ENCODE data around the gene RGS7.

The RGS7 gene

GRCh38 chr1:241356519-241357365 is at the start of gene RGS7:
Gene RGS7 (minus strand): TSS chr1:241357205.
- DNase-seq, result peak; percentile 53

GRCh38 chr1:241406421-241406820 is 49.4 kb upstream of the RGS7 start:
- no peak for DNase-seq

DNA sequence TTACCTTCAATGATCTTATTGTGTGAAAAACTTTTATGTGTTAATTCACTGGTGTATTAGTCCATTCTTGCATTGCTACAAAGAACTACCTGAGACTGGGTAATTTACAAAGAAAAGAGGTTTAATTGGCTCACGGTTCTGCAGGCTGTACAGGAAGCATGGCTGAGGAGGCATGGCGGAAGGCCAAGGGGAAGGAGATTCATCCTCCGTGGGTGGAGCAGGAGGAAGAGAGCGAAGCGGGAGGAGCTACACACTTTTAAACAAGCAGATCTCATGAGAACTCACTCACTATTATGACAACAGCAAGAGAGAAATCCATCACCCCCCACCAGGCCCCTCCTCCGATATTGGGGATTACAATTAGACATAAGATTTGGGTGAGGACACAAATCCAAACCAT is 44.2 kb upstream of the RGS7 start:
- no peak for DNase-seq

DNA sequence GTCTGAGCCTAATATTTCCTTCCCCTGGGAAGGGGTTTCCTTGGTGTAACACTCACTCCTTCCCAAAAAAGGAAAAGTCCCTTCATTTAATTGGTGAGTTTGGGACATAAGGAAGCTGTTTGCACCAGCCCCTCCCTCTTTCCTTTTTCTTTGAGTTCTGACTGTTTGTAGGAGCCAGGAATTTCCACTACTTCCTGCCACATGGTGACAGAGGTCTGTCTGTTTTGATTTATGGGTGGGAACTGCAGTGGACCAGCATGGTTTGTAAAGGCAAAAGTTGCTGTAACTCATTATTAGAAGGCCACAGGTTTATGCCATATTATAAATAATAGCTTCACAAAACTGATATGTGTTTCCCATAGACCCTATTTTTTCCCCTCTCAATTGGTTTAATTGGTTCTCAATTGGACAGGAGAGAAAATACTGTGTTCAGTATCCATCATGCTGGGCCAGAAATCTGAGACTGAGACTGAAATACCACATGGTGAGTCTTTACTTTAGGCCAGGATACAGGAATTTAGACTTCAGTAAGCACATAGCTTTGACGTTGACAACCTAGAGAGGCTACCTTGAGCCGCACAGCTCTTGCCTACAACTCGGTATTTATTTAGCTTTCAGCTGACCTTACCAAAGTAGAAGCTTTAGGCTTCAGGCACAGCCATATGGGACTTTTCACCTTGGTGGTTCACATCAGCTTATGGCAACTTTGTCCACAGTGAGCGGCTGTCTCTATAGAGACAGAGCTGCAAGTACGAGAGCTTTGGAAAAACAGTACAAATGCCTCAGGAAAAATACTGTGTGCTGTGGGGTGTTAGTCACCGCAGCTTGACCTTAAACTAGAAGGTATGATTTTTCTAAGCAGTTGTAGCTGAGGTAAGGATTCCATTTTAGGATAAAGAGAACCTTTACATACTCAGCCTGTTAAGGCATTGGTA is 40.0 kb upstream of the RGS7 start:
- no peak for DNase-seq

DNA sequence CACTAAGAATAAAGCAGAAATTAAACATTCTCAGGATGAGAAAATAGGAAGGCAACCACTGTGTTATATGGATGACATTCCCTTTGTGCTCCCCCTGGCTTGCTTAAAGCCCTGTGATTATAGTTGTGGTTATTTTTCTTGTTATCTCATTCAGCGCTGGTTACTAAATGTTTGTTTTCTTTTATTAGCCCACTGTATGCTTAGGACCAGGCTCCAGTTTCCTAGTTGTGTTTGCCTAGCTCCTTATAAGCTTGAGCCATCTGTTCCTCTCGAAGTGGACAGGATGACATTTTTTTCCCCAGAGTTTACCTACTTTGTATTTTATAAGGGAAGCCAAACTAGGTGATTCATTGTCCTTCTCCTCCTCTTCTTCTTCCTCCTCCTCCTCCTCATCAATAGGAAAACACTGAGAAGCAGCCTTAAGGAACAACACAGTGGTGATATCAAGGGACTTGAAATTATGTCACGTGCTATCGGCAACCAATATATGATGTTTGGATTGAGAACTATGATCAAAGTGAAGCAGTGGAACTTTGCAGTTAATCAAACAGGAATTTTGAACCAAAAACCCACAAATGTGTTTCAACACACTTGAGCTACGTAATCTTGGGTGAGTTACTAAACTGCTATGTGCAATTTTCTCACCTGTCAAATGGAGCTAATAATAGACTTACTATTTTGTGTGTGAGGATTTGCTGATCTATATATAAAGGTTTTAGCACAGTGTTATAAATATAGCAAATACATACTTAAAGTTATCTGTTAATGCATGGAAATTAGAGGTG is 35.1 kb upstream of the RGS7 start:
- no peak for DNase-seq

DNA sequence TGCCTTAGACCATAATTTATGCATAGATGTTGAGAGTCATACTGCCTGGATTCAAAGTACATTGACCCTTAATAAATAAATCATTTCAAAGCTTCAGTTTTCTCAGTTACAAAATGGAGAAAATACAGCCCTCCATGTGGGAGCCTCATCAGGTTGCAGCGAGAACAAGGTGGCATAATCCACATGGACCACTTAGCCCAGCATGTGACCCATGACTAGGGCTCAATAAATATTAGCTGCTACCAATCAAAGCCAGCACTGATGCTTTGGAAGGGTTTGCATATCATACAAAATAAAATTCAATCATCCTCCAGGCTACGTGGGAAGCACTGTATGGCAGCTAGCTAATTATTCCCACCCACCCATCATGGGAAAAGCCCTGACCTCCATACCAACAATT is 33.5 kb upstream of the RGS7 start:
- no peak for DNase-seq

DNA sequence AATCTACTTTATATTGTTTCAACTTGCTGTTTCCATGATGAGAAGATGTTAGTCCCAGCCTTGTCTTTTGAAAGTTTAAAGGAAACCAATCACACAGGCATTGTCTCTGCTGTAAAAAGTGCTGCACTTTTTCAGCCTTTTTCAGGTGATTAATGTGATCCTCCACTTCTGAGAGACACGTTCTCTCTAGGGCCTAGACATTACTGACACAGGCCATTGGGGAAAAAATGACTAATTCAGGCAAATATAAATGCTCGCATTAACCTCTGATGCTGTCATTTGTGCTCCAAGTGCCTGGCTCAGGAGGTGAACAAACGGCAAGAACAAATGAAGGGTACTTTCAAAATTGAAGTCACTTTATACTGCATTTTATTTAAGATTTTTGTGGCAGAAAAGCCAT is 32.4 kb upstream of the RGS7 start:
- DNase-seq, result no peak

GRCh38 chr1:241387216-241387615 is 30.2 kb upstream of the RGS7 start:
- DNase-seq, result no peak

DNA sequence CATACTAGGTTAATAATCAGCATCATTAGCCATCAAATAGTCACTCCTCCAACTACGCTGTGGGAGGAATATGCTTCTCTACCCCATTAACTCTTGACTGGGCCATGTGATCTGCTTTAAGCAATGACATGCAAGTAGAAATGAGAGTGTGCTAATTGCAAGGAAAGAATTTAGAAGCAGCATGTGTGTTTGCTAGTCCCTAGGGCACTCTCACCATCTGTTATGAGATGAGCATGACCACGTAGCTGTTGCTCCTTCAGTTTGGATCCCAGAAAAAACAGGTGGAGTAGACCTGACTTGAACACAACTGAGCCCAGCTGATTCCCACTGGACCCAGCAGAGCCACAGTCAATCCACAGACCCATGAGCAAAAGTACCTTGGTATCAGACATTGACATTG is 19.7 kb upstream of the RGS7 start:
- no peak for DNase-seq

- DNase-seq, result no peak
Measured at GRCh38 chr1:241375886-241376285, 18.9 kb upstream of the RGS7 start.

DNA sequence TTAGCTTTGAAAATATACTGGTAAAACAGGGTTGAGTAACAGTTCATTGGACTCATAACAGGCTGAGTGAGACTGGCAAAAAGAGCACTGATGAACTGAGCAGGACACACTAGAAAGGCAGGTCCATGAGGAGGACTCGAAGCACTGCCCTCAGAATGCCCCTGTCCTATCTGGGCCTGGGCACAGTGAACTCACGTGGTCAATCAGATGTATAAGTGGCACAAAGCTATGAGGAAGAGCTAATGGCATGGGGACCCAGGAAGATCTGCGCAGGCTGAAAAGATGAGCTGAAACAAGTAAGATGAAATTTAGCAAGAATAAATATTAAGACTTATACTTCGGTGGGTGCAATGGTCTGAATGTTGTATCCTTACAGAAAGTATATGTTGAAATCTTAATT is 9.2 kb upstream of the RGS7 start:
- no peak for DNase-seq

GRCh38 chr1:241362350-241362749 is 5.3 kb upstream of the RGS7 start:
- DNase-seq, result no peak

DNA sequence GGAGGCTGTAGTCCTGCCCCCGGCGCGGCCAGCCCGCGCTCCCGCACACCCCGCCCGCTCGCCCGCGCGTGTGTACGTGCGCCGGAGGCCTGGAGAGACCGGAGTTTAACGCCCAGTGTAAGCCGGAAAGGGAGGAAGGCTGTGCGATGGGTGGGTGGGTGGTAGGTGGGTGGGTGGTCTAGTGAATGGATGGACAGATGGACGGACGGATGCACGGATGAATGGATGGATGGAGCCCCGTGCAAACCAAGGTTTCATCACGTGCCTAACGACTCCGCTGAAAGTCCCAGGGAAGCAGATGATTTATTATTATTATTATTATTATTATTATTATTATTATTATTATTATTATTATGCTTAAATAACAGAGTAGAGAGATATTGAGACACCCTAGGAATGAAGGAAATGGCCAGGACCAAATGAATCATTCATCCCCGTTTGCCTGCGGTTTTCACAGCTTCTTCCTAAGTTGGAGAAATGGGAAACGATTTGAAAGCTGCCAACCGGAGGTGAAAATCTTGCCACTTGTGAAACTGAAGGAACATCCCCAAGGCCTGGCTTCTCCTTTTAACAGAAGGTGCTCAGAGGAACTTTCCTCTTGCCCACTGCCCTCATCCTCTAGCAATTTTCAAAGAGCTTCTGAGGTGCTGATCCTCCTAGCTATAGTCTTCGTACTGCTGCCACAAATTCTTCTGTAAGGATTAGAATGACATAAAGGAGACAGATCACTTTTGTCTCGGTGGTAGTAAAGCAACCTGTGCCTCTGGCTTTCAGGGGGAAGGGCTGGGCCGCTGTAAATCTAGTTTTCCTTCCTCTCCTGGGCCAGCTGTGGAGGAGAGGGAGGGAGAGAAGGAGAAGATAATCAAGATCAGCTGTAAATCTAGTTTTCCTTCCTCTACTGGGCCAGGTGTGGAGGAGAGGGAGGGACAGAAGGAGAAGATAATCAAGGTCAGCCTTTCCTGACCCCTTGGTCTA is 648 bp upstream of the RGS7 start:
- DNase-seq, result no peak

DNA sequence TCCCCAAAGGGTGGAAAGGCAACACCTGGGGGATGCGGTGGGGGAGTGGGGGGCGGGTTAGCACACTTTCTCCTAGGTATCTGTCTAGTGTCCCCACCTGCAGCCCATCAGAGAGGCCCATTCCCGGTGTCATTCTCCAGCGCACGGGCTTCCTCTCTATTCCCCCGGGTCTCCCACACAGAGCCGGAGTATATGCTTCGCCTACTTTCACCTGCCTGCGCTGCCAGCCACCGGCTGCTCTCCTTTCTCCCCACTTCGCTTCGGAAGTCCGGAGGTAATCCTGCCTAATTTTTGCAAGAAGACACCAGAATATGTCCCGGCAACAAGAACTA is 852 bp downstream of the RGS7 start:
- no peak for DNase-seq

- DNase-seq, result no peak
Measured at GRCh38 chr1:241355311-241356010, 1.5 kb downstream of the RGS7 start.

DNA sequence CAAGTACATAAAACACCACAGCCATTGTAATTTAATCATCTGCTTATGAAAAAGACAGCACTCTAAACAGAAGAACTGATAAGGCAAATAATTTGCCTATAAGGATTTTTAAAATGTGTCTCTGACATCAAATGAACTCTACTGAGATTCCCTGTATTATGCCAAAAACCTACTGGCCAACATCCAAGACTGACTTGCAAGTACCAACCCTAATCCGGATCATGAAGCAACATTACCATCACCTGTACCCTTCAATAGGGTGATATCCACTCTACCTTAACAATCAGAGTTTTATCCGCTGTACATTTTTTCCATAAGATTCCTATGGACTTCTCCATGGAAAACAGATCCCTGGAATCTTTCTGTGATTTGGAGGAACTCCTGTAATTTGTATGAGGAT is 4.6 kb downstream of the RGS7 start:
- no peak for DNase-seq

- no peak for DNase-seq
Measured at GRCh38 chr1:241351841-241352240, 5.2 kb downstream of the RGS7 start.

- no peak for DNase-seq
Measured at GRCh38 chr1:241343956-241344355, 13.0 kb downstream of the RGS7 start.

DNA sequence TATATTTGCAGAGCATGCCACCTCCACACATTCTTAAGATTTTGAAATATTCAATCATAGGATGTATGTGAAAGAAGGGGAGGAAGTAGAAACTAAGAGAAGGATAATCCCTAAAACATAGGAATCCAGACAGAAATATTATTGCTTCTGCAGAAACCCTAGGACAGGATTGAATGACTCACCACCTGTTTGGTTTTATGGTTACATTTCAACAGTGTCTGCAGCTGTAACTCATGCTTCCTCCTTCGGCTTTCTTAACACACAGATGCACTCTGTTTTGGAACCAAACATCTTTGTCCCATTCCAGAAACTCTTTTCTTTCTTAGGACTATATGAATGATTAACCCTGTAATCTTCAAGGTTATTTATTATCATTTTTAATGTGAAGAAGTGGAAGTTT is 20.7 kb downstream of the RGS7 start:
- DNase-seq, result no peak

DNA sequence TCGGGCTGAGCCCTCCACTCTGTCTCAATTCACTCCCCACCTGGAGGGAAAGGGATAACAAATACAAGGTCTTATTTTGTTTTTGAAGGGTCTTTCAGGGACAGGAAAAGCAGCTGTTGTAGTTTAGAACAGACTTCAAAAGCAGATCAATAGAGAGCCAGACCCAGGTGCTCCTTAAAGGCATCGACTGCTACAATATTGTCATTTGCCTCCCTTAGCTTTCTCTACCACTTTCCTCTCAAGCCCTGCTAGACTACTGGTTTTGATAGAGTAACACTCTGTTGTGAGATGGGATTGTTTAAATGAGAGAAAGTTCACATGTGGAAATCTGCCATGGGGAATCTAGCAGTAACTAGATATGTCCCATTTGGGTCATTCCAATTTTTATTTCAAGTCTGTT is 24.0 kb downstream of the RGS7 start:
- DNase-seq, result no peak

- DNase-seq, result no peak
Measured at GRCh38 chr1:241332037-241332409, 25.0 kb downstream of the RGS7 start.

Data from fibroblast of skin of right quadriceps (primary cell).